ENCODE data around the gene FIP1L1.

FIP1L1 gene

GRCh38 chr4:53476232-53477037 lies 99.0 kb downstream of the FIP1L1 start:
- no peak for DNase-seq (ENCODE audit: low spot score)

- DNase-seq (ENCODE audit: low spot score) = no peak
Measured at GRCh38 chr4:53477038-53477565, 99.7 kb downstream of the FIP1L1 start.

- no peak for DNase-seq (ENCODE audit: low spot score)
Measured at GRCh38 chr4:53477636-53478035, 100.2 kb downstream of the FIP1L1 start.

GRCh38 chr4:53478671-53479456 lies 101.4 kb downstream of the FIP1L1 start:
- no peak for DNase-seq (ENCODE audit: low spot score)

- DNase-seq (ENCODE audit: low spot score) = no peak
Measured at GRCh38 chr4:53479736-53480525, 102.5 kb downstream of the FIP1L1 start.

DNA sequence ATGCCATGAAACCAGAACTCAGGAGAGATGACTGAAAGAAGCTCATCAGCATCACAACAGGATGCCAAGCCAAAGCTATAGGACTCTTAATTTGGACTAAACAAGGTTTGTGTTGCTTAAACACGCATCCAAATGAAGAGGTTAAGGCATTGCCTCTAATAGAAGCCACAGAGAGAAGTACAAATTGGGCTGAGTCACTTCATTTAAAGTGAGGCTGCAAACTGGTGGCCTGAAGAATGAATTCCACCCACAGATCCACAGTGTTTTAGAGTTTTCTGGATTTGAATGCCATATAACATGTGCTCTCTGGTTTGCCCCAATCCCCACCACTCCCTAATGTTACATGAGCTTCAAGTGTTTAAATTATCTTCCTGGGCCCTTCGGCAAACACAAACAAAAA lies 103.5 kb downstream of the FIP1L1 start:
- DNase-seq (ENCODE audit: low spot score) = no peak

GRCh38 chr4:53481586-53481985 lies 104.1 kb downstream of the FIP1L1 start:
- DNase-seq (ENCODE audit: low spot score) = no peak

GRCh38 chr4:53483250-53483649 lies 105.8 kb downstream of the FIP1L1 start:
- no peak for DNase-seq (ENCODE audit: low spot score)

DNA sequence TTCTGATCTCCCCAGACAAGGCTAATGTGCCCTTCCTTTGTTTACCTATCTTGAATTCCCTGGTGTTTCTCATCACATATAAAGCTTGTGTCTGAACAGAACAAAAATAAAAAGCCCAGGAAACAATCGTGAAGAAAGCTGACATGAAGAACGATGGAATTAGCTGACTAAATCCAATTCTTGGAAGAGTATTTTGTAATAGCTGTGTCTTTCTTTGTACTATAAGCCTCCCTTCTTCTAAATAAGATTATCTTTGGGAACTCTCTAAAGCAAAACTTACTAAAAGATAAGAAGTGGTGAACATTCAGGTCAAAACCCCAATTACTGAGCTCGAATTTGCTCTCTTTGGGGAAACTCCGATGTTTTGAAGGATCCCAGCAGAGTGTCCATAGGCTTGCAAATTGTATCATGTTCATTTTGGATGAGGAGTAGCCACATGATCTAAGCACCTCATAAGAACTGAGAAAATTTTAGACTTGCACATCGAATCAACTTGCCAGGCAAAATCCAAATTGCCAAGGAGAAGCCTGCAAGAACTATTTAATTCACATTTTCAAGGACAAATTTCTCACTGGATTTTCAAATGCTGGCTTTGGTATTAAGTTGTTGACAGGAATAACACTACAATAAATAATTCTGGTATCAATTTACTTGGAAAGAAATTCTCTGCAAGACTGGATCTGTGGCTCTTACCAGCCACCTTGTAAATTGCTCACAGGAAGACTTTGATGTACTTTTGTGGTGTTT lies 107.6 kb downstream of the FIP1L1 start:
- no peak for DNase-seq (ENCODE audit: low spot score)

- no peak for DNase-seq (ENCODE audit: low spot score)
Measured at GRCh38 chr4:53485658-53486040, 108.2 kb downstream of the FIP1L1 start.

DNA sequence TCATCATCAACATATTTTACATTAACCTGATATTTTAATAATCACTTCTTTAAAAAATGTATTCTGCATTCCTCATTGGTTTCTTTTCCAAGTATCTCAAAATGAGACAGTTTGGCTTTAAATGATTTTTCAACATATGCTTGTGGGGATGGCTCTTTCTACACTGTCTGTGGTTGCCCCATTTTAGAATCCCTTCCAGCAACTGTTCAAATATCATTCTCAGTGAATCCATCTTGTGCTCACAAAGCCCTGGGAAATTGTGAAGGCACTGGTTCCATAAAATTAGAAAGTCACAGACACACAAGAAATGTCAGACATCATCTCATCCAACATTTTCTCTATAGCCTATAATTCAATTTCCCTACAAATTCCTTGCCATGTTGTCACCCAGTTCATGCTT lies 110.3 kb downstream of the FIP1L1 start:
- DNase-seq (ENCODE audit: low spot score) = no peak

DNA sequence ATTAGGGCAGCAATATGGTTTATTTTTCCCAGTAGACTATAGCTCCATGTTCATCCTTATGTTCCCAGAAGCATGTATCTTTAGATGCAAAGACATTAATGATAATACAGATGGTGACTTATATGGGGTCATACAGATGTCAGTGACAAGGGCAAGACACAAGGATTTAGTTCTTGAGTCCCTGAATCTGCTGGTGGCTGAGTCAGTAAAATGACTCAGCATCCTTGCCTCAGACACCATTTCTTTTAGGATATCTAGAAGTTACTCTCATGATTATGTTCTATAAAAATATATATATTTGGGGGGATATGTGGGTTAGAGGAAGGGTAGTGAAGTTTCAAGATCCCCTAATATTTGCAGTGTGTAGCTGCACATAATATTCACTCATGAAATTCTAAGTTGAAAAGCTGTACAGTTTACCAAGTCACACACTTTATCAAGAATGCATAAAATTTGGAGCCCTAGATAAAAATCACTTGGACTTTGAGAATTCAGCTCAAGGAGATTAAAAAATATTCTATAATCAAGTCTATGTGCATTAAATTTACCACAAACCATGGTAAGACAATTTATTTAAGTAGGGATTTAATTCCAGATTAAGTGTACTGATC lies 111.9 kb downstream of the FIP1L1 start:
- no peak for DNase-seq (ENCODE audit: low spot score)

DNA sequence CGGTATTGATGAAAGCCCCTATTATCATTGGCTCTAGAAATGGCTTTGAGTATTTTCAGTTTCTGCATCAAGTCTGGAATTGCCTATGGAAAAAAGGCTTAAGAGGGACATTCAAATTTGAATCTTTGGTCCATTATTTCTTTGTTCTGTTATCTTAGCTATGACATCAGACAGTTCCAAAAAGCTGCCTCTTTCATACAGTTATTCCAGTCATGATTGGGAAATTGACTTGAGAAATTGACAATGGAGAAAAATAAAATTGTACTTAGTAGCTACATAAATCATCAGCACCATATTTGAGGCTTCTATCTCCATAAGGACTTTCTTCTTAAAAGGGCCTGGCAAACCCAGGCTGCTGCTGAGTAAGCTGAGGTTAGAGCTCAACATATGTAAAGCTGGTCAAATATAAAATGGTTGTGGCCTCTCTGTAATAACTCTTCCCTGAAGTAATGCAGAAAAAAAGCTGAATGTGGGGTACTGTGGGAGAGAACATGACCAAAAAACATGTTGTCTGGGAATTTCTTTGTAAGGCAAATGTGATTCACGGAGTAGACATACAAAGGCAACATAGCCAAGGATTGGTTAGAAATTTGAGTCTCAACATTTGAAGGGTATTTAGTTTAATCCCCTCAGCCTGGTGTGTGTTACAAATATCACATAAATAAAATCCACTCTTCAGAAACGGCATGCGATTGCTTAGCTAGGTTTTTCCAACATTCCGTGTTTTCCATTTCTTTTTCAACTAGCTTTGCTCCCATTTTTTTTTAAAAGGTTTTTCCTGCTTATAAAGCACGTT lies 112.9 kb downstream of the FIP1L1 start:
- DNase-seq (ENCODE audit: low spot score) = no peak

GRCh38 chr4:53490965-53491622 lies 113.7 kb downstream of the FIP1L1 start:
- no peak for DNase-seq (ENCODE audit: low spot score)

- DNase-seq (ENCODE audit: low spot score) = no peak
Measured at GRCh38 chr4:53494851-53495250, 117.4 kb downstream of the FIP1L1 start.

- DNase-seq (ENCODE audit: low spot score) = no peak
Measured at GRCh38 chr4:53497487-53498244, 120.2 kb downstream of the FIP1L1 start.

DNA sequence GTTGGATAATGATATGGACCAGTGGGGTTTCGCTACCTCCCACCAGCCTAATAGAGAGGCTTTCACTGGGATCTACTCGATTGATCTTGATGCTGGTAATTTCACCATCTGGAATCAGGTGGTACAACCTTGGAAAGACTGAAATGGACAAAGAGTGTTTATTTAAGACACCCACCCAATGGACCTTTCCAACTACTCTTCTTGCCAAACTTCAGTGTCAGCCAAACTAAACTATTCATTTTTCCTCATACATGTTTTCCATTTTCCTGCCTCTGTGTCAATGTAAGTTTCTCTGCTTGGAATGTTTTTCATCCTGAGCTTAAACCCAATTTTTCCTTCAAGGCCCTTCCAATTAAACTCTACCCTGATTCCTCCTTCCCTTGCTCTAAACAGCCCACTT lies 121.3 kb downstream of the FIP1L1 start:
- DNase-seq (ENCODE audit: low spot score) = no peak

- no peak for DNase-seq (ENCODE audit: low spot score)
Measured at GRCh38 chr4:53499791-53500190, 122.3 kb downstream of the FIP1L1 start.

DNA sequence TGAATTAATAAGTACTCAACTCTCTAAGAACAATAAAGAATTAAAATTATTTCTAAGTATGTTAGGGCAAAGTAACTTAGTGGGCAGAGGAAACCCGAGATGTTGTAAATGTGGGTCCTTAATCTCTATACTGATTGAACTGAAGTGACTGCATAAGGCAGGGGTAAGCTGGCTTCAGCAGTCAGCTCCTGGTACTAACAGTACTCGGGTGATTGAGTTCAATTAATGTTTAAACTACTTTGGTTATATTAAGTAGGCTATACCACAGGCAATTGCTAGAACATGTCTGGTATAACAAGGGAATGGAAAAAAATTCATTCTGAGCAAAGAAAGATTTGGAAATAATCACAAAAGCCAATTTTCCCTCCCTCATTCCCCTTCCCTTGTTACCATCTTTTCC lies 123.1 kb downstream of the FIP1L1 start:
- DNase-seq (ENCODE audit: low spot score) = no peak
